Renal cortical epithelial cell (primary cell): ENCODE data around the gene SLC9A9. TPM values are rescaled to one million over a fixed set of nuclear protein-coding genes. Genes with fewer than 3 reads are reported as not detected.
"Not testable (repeated sequence)": the region's sequence is repeated elsewhere in the genome, so short reads cannot be mapped to it uniquely, and the experiment has no call there.

Source experiments
- DNase-seq: peaks from one replicate; pipeline ENCODE4 v3.0.0-alpha.2; 2011; ENCODE audit warnings: low read depth
- total RNA-seq: library from RNA; depleted of rRNA; stranded (reverse); fragments of >200 nt; gene quantifications from 2 replicates; pipeline ENCODE4 v1.2.3, GENCODE V29; 2014

Gene SLC9A9
- total RNA-seq, 1 donor from 2014 or later = 1.0 TPM

- no peak for DNase-seq
These were observed 561.8 kb downstream of the SLC9A9 start for GRCh38 chr3:143286392-143287010.

GRCh38 chr3:143283432-143284128 is 564.7 kb downstream of the SLC9A9 start:
- peak; percentile 86 for DNase-seq

GRCh38 chr3:143280984-143281383 is 567.3 kb downstream of the SLC9A9 start:
- peak; percentile 25 for DNase-seq

- not testable (repeated sequence) for DNase-seq
These were observed 568.7 kb downstream of the SLC9A9 start for GRCh38 chr3:143279567-143279966.

- no peak for DNase-seq
These were observed 569.5 kb downstream of the SLC9A9 start for GRCh38 chr3:143278721-143279120.

- DNase-seq = no peak
These were observed 570.7 kb downstream of the SLC9A9 start for GRCh38 chr3:143277531-143277930.

GRCh38 chr3:143276592-143276991 is 571.7 kb downstream of the SLC9A9 start:
- DNase-seq = no peak

- DNase-seq = no peak
These were observed 574.1 kb downstream of the SLC9A9 start for GRCh38 chr3:143273975-143274690.

GRCh38 chr3:143271136-143271535 is 577.1 kb downstream of the SLC9A9 start:
- no peak for DNase-seq

- DNase-seq = no peak
These were observed 578.5 kb downstream of the SLC9A9 start for GRCh38 chr3:143269741-143270140.

- DNase-seq = peak; percentile 33
These were observed 580.3 kb downstream of the SLC9A9 start for GRCh38 chr3:143267989-143268388.

- DNase-seq = no peak
These were observed 581.3 kb downstream of the SLC9A9 start for GRCh38 chr3:143266927-143267326.

GRCh38 chr3:143266511-143266910 is 581.8 kb downstream of the SLC9A9 start:
- DNase-seq = no peak

- DNase-seq = no peak
These were observed 582.7 kb downstream of the SLC9A9 start for GRCh38 chr3:143265501-143266070.

- DNase-seq = no peak
These were observed 584.3 kb downstream of the SLC9A9 start for GRCh38 chr3:143263852-143264513.

GRCh38 chr3:143261848-143262247 is 586.4 kb downstream of the SLC9A9 start:
- no peak for DNase-seq

- DNase-seq = no peak
These were observed 589.6 kb downstream of the SLC9A9 start for GRCh38 chr3:143258692-143259091.

- DNase-seq = no peak
These were observed 591.9 kb downstream of the SLC9A9 start for GRCh38 chr3:143256416-143256815.

- DNase-seq = no peak
These were observed 592.5 kb downstream of the SLC9A9 start for GRCh38 chr3:143255739-143256138.

GRCh38 chr3:143252931-143253330 is 595.3 kb downstream of the SLC9A9 start:
- DNase-seq = no peak

GRCh38 chr3:143249014-143249413 is 599.3 kb downstream of the SLC9A9 start:
- DNase-seq = no peak

GRCh38 chr3:143247073-143247472 is 601.2 kb downstream of the SLC9A9 start:
- DNase-seq = no peak
